DOHH2 (cell line): ENCODE results near the gene ABHD17B.

ENCODE experiments used
- H3F3A ChIP-seq: fragments of 200-600 bp; sonication (generic), shearing (Covaris generic); 2 replicates; pipeline ENCODE4 v1.6.0; 2016; ENCODE audit warnings: antibody characterized with exemption, mild to moderate bottlenecking; ENCODE audit not compliant: control insufficient read depth, insufficient read depth
- H3K27ac ChIP-seq: fragments of 200-600 bp; sonication (generic); 2 replicates; pipeline ENCODE4 v1.5.1; 2014; ENCODE audit warnings: low read depth, mild to moderate bottlenecking, low read length, moderate library complexity
- H3K27me3 ChIP-seq: fragments of 200-600 bp; sonication (generic); 2 replicates; pipeline ENCODE4 v1.6.1; 2014; ENCODE audit warnings: mild to moderate bottlenecking, low read length, mixed read lengths; ENCODE audit not compliant: control insufficient read depth
- H3K36me3 ChIP-seq: fragments of 200-600 bp; sonication (generic); 2 replicates; pipeline ENCODE4 v1.6.1; 2014; ENCODE audit warnings: mild to moderate bottlenecking, low read length, moderate library complexity, mixed read lengths; ENCODE audit not compliant: control insufficient read depth
- H3K4me1 ChIP-seq: fragments of 200-600 bp; sonication (generic); 2 replicates; pipeline ENCODE4 v1.6.1; 2014; ENCODE audit warnings: mild to moderate bottlenecking, low read length, mixed read lengths; ENCODE audit not compliant: control insufficient read depth
- H3K4me2 ChIP-seq: fragments of 200-600 bp; sonication (generic); 2 replicates; pipeline ENCODE4 v1.6.0; 2014; ENCODE audit warnings: mild to moderate bottlenecking, low read length, moderate library complexity
- H3K4me3 ChIP-seq: fragments of 200-600 bp; sonication (generic); 2 replicates; pipeline ENCODE4 v1.5.1; 2014; ENCODE audit warnings: mild to moderate bottlenecking, low read length, mixed read lengths
- H3K79me2 ChIP-seq: fragments of 200-600 bp; sonication (generic); 2 replicates; pipeline ENCODE4 v1.6.1; 2014; ENCODE audit warnings: mild to moderate bottlenecking, low read length, mixed read lengths; ENCODE audit not compliant: control insufficient read depth
- H3K9me2 ChIP-seq: fragments of 200-600 bp; sonication (generic); replicated peaks from 2 replicates; pipeline ENCODE4 v1.6.1; 2014; ENCODE audit warnings: mild to moderate bottlenecking, low read length, mixed read lengths; ENCODE audit not compliant: control insufficient read depth
- H3K9me3 ChIP-seq: fragments of 200-600 bp; sonication (generic); 2 replicates; pipeline ENCODE4 v1.6.1; 2014; ENCODE audit warnings: antibody characterized with exemption, low read length, mixed read lengths; ENCODE audit not compliant: control insufficient read depth, insufficient read depth
- H4K20me1 ChIP-seq: fragments of 200-600 bp; sonication (generic); 2 replicates; pipeline ENCODE4 v1.6.0; 2014; ENCODE audit warnings: low read depth, mild to moderate bottlenecking, antibody characterized with exemption, low read length, moderate library complexity; ENCODE audit not compliant: control insufficient read depth, insufficient read depth
- EZH2phosphoT487 ChIP-seq: fragments of 200-600 bp; sonication (generic); IDR thresholded peaks from 2 replicates; pipeline ENCODE4 v1.6.1; 2017; ENCODE audit warnings: borderline replicate concordance, mild to moderate bottlenecking, antibody characterized with exemption, low read length, moderate library complexity, mixed read lengths
- TF ChIP-seq, protein P1 (sequence below): fragments of 200-600 bp; sonication (generic); IDR thresholded peaks from one replicate; pipeline ENCODE4 v1.5.1; 2014; ENCODE audit warnings: antibody characterized with exemption, mild to moderate bottlenecking, low read depth, low read length; ENCODE audit not compliant: poor library complexity, severe bottlenecking

The ABHD17B gene

GRCh38 chr9:71924576-71924975, 13.6 kb upstream of the ABHD17B start:
- Histone ChIP-seq H3K9me2 (no peaks in the 10 kb centered on the region), H3K27ac (no peak overlapping the region), H3K9me3 (no peaks in the 10 kb centered on the region), H3K4me1 (peaks cover 27% of the 10 kb centered on the region), H3K4me2 (no peak overlapping the region), H4K20me1 (no peaks in the 10 kb centered on the region; the same call in 1 of the 2 replicates), H3K79me2 (peaks cover 63% of the 10 kb centered on the region), H3F3A (no peaks in the 10 kb centered on the region), H3K27me3 (no peaks in the 10 kb centered on the region), H3K36me3 (peaks cover 14% of the 10 kb centered on the region), H3K4me3 (no peak overlapping the region)
- no peak for TF ChIP-seq EZH2phosphoT487
- TF ChIP-seq, protein P1, sequence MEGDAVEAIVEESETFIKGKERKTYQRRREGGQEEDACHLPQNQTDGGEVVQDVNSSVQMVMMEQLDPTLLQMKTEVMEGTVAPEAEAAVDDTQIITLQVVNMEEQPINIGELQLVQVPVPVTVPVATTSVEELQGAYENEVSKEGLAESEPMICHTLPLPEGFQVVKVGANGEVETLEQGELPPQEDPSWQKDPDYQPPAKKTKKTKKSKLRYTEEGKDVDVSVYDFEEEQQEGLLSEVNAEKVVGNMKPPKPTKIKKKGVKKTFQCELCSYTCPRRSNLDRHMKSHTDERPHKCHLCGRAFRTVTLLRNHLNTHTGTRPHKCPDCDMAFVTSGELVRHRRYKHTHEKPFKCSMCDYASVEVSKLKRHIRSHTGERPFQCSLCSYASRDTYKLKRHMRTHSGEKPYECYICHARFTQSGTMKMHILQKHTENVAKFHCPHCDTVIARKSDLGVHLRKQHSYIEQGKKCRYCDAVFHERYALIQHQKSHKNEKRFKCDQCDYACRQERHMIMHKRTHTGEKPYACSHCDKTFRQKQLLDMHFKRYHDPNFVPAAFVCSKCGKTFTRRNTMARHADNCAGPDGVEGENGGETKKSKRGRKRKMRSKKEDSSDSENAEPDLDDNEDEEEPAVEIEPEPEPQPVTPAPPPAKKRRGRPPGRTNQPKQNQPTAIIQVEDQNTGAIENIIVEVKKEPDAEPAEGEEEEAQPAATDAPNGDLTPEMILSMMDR = no peak

- TF ChIP-seq, protein P1 = no peak
- Histone ChIP-seq H3F3A (no peaks in the 10 kb centered on the region), H3K4me1 (peaks cover 22% of the 10 kb centered on the region), H3K4me3 (peak overlapping the region; percentile 22), H3K27me3 (no peaks in the 10 kb centered on the region), H3K9me2 (no peaks in the 10 kb centered on the region), H3K4me2 (peak overlapping the region; percentile 52), H4K20me1 (peaks cover 2% of the 10 kb centered on the region; the same call in 1 of the 2 replicates), H3K36me3 (peaks cover 14% of the 10 kb centered on the region), H3K79me2 (peaks cover 82% of the 10 kb centered on the region), H3K27ac (peak overlapping the region; percentile 35; the same call in 1 of the 2 replicates), H3K9me3 (no peaks in the 10 kb centered on the region)
Observed at GRCh38 chr9:71921190-71921814, 10.3 kb upstream of the ABHD17B start.

DNA sequence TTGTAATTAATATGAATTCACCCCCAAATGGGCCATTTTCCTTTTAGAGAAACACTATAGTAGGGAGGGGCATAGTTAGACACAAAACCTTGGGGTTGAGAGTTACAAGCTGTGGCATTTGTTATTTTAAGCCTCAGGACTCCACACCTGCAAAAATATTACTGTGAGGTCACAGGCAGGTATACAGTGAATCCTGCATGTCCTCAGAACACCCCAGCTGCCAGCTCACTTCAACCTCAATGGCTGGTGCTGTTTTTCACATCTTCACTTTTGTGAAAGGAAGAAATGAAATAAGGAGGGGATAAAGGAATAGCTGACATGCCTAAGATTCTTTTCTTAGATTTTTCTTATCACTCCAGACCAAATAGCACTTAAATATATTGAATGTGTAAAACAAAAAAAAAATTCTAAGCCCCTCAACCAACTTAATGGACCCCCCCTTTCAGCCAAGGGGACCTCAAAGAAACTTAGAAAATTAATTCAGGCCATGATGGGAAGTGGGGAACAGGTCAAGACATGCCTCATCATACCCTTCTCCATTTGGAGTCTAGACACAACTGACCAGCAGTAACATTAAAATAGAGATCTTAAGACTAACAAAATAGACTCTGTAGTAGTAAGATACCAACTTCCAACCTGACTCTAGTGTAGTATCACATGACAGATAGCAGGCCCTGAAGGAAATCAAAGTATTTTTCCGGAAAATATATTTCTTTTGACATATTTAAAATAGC, 9.6 kb upstream of the ABHD17B start:
- H4K20me1 ChIP-seq = peaks cover 2% of the 10 kb centered on the region; the same call in 1 of the 2 replicates
- H3K9me3 ChIP-seq = no peaks in the 10 kb centered on the region
- peaks cover 14% of the 10 kb centered on the region for H3K36me3 ChIP-seq
- peak overlapping the region; percentile 22 for H3K4me3 ChIP-seq
- no peaks in the 10 kb centered on the region for H3F3A ChIP-seq
- H3K4me2 ChIP-seq = peak overlapping the region; percentile 52
- peaks cover 26% of the 10 kb centered on the region for H3K4me1 ChIP-seq
- H3K79me2 ChIP-seq = peaks cover 89% of the 10 kb centered on the region
- TF ChIP-seq, protein P1 = no peak
- no peak for TF ChIP-seq EZH2phosphoT487
- peak overlapping the region; percentile 35; the same call in 1 of the 2 replicates for H3K27ac ChIP-seq
- no peaks in the 10 kb centered on the region for H3K27me3 ChIP-seq
- H3K9me2 ChIP-seq = no peaks in the 10 kb centered on the region
